GM12878 (cell line): ENCODE measurements around the gene SLFN5.

Source experiments
- BACH1 ChIP-seq: fragments of 450-650 bp; IDR thresholded peaks from 2 replicates; pipeline ENCODE4 v1.6.1; 2017; ENCODE audit warnings: mild to moderate bottlenecking, borderline replicate concordance
- CBX3 ChIP-seq: fragments of 200-600 bp; sonication (generic); IDR thresholded peaks from 2 replicates; pipeline ENCODE4 v1.6.1; 2016; ENCODE audit warnings: low read depth, borderline replicate concordance
- CREB1 ChIP-seq: IDR thresholded peaks from 2 replicates; pipeline ENCODE4 v1.6.1; 2012; ENCODE audit warnings: low read depth, mild to moderate bottlenecking, inconsistent platforms
- CTCF ChIP-seq, 3 experiments: IDR thresholded peaks in 2 of 3; conservative IDR thresholded peaks in 1 of 3; 2 replicates each; pipeline ENCODE4 v1.5.1; 2011; ENCODE audit warnings: low read depth in 3 of 3, low read length in 3 of 3, mild to moderate bottlenecking in 3 of 3, control low read depth in 2 of 3, moderate library complexity in 2 of 3, inconsistent platforms in 1 of 3, mixed read lengths in 1 of 3; ENCODE audit not compliant: control insufficient read depth in 2 of 3, insufficient read depth in 1 of 3; ENCODE audit errors: extremely low read depth in 1 of 3
- DPF2 ChIP-seq: fragments of 450-650 bp; IDR thresholded peaks from 2 replicates; pipeline ENCODE4 v1.6.1; 2017; ENCODE audit warnings: mild to moderate bottlenecking
- EP300 ChIP-seq, 2 experiments: fragments of 150-350 bp in 1 of 2; IDR thresholded peaks; 2 replicates each; pipeline ENCODE4 v1.6.1; 2011 to 2012; ENCODE audit warnings: low read depth in 2 of 2, low read length in 2 of 2, borderline replicate concordance in 1 of 2, improper control_type of control experiment in 1 of 2, inconsistent platforms in 1 of 2; ENCODE audit not compliant: control insufficient read depth in 1 of 2
- FOXM1 ChIP-seq: IDR thresholded peaks from 2 replicates; pipeline ENCODE4 v1.6.1; 2012; ENCODE audit warnings: low read depth, mild to moderate bottlenecking, inconsistent platforms, low read length, moderate library complexity
- NFIC ChIP-seq: IDR thresholded peaks from 2 replicates; pipeline ENCODE4 v1.6.1; 2012; ENCODE audit warnings: low read depth, mild to moderate bottlenecking, inconsistent platforms, low read length, moderate library complexity
- POLR2A ChIP-seq: IDR thresholded peaks from 2 replicates; pipeline ENCODE4 v1.6.1; 2011; ENCODE audit warnings: low read depth, mild to moderate bottlenecking, low read length
- SIN3A ChIP-seq: IDR thresholded peaks from 2 replicates; pipeline ENCODE4 v1.6.1; 2012; ENCODE audit warnings: low read depth, low read length, improper control_type of control experiment
- SMAD1 ChIP-seq: fragments of 450-650 bp; IDR thresholded peaks from 2 replicates; pipeline ENCODE4 v1.6.1; 2018; ENCODE audit warnings: mild to moderate bottlenecking, low read depth; ENCODE audit not compliant: partially characterized antibody
- SPI1 ChIP-seq: IDR thresholded peaks from 2 replicates; pipeline ENCODE4 v1.6.1; 2011; ENCODE audit warnings: low read depth, mild to moderate bottlenecking, low read length, moderate library complexity, borderline replicate concordance; ENCODE audit not compliant: insufficient read depth
- SREBF2 ChIP-seq: IDR thresholded peaks from 2 replicates; pipeline ENCODE4 v1.6.1; 2012; ENCODE audit warnings: mild to moderate bottlenecking, low read length
- ZBTB33 ChIP-seq: fragments of 450-650 bp; IDR thresholded peaks from 2 replicates; pipeline ENCODE4 v1.6.1; 2017; ENCODE audit warnings: mild to moderate bottlenecking

GRCh38 chr17:35212668-35213067 lies 30.2 kb upstream of the SLFN5 start:
- no peak for TF ChIP-seq SIN3A
- TF ChIP-seq SMAD1: no peak
- TF ChIP-seq CTCF (IDR thresholded peaks at IDR 0.05 in 2 of 3, conservative IDR thresholded peaks at IDR 0.05 in 1 of 3; ENCODE audit: control insufficient read depth in 2 of 3, extremely low read depth in 1 of 3, insufficient read depth in 1 of 3, low read depth in 3 of 3, low read length in 3 of 3): no peak
- TF ChIP-seq CBX3: no peak
- TF ChIP-seq BACH1: no peak
- no peak for TF ChIP-seq DPF2
- no peak for TF ChIP-seq ZBTB33
- TF ChIP-seq SREBF2: no peak
- TF ChIP-seq NFIC: no peak
- TF ChIP-seq CREB1: no peak
- TF ChIP-seq FOXM1: no peak
- TF ChIP-seq EP300 (IDR thresholded peaks at IDR 0.05; ENCODE audit: borderline replicate concordance in 1 of 2, control insufficient read depth in 1 of 2, low read depth in 2 of 2, low read length in 2 of 2): no peak
- no peak for TF ChIP-seq SPI1
- no peak for TF ChIP-seq POLR2A
